ENCODE data around the gene TRAPPC1.

TRAPPC1 gene

DNA sequence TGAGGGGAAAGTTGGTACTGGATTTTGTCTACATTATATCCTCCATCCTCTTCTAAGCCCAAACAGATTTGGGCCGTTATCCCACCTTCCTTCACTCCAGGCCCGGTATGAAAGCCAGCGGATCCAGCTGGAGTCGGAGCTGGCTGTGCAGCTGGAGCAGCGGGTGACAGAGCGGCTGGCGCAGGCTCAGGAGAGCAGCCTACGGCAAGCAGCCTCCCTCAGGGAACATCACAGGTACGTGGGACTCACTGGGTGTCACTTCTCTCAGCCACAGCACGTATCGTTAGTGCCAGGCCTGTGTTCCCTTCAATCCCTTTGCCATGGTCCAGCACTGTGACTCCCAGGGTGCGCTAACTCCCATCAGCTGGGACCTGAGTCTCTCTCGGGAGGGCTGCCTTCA is 11.5 kb upstream of the TRAPPC1 start:
- in situ Hi-C loops (cut with MboI; ENCODE audit: low pct_unique_long_range_greater_than_20kb, low sequenced_read_pairs, unreplicated experiment): no loop called here
- TF ChIP-seq, protein P1, sequence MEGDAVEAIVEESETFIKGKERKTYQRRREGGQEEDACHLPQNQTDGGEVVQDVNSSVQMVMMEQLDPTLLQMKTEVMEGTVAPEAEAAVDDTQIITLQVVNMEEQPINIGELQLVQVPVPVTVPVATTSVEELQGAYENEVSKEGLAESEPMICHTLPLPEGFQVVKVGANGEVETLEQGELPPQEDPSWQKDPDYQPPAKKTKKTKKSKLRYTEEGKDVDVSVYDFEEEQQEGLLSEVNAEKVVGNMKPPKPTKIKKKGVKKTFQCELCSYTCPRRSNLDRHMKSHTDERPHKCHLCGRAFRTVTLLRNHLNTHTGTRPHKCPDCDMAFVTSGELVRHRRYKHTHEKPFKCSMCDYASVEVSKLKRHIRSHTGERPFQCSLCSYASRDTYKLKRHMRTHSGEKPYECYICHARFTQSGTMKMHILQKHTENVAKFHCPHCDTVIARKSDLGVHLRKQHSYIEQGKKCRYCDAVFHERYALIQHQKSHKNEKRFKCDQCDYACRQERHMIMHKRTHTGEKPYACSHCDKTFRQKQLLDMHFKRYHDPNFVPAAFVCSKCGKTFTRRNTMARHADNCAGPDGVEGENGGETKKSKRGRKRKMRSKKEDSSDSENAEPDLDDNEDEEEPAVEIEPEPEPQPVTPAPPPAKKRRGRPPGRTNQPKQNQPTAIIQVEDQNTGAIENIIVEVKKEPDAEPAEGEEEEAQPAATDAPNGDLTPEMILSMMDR (IDR thresholded peaks at IDR 0.05; ENCODE audit: extremely low read depth, insufficient read depth, missing control alignments): no peak
- no peak for DNase-seq (ENCODE audit: low spot score)

DNA sequence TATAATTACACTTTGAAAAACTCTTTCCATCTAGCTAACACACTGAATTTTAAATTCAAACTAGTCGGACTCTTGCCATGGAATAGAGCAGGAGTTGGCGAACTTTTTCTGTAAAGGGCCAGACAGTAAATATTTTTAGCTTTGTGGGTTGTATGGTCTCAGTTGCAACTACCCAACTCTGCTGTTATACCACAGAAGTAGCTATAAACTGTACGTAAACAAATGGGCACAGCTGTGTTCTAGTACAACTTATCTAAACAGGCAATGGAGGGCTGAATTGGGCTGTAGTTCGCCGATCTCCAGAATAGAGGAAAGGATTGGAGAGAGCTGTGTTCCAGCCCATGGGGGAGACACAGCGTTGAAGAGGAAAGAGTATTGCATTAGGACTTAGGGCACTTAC is 9.0 kb upstream of the TRAPPC1 start:
- in situ Hi-C loops (cut with MboI; ENCODE audit: low pct_unique_long_range_greater_than_20kb, low sequenced_read_pairs, unreplicated experiment): no loop called here
- DNase-seq (ENCODE audit: low spot score): no peak
- TF ChIP-seq, protein P1 (IDR thresholded peaks at IDR 0.05; ENCODE audit: extremely low read depth, insufficient read depth, missing control alignments): no peak

DNA sequence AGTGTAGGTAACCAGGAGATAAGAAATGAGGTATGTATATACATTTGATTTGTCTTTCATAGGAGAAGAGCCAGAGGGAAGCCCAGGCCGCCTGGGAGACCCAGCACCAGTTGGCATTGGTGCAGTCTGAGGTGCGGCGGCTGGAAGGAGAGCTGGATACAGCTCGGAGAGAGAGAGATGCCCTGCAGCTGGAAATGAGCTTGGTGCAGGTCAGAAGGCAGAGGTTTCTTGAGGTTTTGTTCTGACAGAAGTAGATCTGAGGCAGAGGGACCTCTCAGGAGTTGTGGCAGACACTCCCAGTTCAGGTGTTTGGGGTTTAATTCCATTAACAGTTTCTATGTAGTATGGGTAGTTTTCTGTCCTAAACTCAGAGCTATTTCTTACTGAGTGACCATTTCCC is 8.3 kb upstream of the TRAPPC1 start:
- DNase-seq (ENCODE audit: low spot score): no peak
- TF ChIP-seq, protein P1 (IDR thresholded peaks at IDR 0.05; ENCODE audit: extremely low read depth, insufficient read depth, missing control alignments): no peak
- in situ Hi-C loops (cut with MboI; ENCODE audit: low pct_unique_long_range_greater_than_20kb, low sequenced_read_pairs, unreplicated experiment): no loop called here

DNA sequence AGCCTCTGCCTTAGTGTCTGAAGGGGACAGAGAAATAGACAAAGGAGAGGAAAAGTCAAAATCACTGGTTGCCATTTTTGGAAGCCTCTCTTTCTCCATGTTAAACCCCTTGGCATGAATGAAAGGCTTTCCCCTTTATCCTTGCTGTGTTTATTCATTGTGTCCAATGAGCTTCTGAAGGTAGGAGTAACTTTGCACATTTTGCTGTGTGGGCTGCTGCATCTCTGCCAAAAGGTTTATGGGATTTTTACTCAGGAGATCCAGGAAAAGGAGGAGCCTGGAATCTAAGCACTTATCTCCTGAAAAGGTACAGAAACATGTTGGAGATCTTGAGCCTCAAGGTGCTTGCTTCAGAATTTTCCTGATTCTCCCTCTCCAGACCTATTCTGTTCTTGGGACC is 4.1 kb upstream of the TRAPPC1 start:
- in situ Hi-C loops (cut with MboI; ENCODE audit: low pct_unique_long_range_greater_than_20kb, low sequenced_read_pairs, unreplicated experiment): no loop called here
- TF ChIP-seq, protein P1 (IDR thresholded peaks at IDR 0.05; ENCODE audit: extremely low read depth, insufficient read depth, missing control alignments): no peak

DNA sequence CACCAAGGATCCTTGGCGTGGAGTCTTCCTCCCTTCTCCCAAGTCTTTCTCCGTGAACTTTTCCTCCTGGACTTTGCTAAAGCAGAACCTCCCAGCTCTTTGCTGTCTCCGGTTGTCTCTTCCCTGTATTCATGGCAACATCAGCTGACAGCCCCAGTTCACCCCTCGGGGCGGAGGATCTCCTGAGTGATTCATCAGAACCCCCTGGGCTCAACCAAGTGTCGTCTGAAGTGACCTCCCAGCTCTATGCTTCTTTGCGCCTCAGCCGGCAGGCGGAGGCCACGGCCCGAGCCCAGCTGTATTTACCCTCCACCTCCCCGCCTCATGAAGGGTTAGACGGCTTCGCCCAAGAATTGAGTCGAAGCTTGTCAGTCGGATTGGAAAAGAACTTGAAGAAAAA is 1.2 kb upstream of the TRAPPC1 start:
- peak; percentile 66 for DNase-seq (ENCODE audit: low spot score)
- TF ChIP-seq, protein P1 (IDR thresholded peaks at IDR 0.05; ENCODE audit: extremely low read depth, insufficient read depth, missing control alignments): peak; percentile 33
- in situ Hi-C loops (cut with MboI; ENCODE audit: low pct_unique_long_range_greater_than_20kb, low sequenced_read_pairs, unreplicated experiment): no loop called here

More for the DNA sequence above, 4.1 kb upstream of the TRAPPC1 start:
- DNase-seq (ENCODE audit: low spot score): no peak

DNA sequence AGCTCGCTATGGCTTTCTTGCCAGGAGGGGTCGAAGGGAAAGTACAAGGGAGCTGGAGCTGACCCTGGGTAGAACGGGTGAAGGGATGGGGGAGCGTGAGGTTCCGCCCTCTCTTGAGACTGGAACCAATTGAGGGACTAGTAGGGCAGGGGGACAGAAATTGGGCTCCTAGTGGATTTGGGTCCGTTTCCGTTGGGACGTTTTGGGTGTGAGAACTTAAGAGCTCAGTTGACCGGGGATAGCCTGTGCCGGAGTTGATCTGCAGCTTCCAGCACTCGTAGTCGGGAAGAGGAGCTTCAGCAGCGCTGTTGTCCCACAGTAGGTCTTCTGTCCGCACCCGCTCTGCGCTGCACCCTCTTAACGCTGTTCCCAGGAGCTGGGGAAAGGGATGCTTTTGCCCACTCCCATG is 741 bp upstream of the TRAPPC1 start:
- DNase-seq (ENCODE audit: low spot score): peak; percentile 60
- TF ChIP-seq, protein P1 (IDR thresholded peaks at IDR 0.05; ENCODE audit: extremely low read depth, insufficient read depth, missing control alignments): no peak
- in situ Hi-C loops (cut with MboI; ENCODE audit: low pct_unique_long_range_greater_than_20kb, low sequenced_read_pairs, unreplicated experiment): no loop called here
